Measurements from ENCODE around the gene INVS. TPM values are rescaled to one million over a fixed set of nuclear protein-coding genes. Genes with fewer than 3 reads are reported as not detected.

INVS gene
- total and polyA plus RNA-seq, 2 experiments from 2014 or later, result 4.1 to 8.7 TPM

GRCh38 chr9:100294341-100294740 lies 195.3 kb downstream of the INVS start:
- H3K27ac ChIP-seq (ENCODE audit: low read depth), result 0 out of 2 replicates have a peak overlapping the region, but pooled peaks have one; percentile 39
- H3K36me3 Mint-ChIP-seq (ENCODE audit: low read depth), result peaks cover 73% of the 10 kb centered on the region
- H2AFZ ChIP-seq, result no peak overlapping the region
- H3K4me1 ChIP-seq (ENCODE audit: insufficient read depth), result no peaks in the 10 kb centered on the region
- H3K4me3 Mint-ChIP-seq, result no peak overlapping the region
- TF ChIP-seq NANOG (IDR thresholded peaks at IDR 0.05; ENCODE audit: borderline replicate concordance) (no peak), CTCF (conservative IDR thresholded peaks at IDR 0.05; ENCODE audit: low read depth in 2 of 2) (no peak), ZNF114 (CRISPR knock-in tag; IDR thresholded peaks at IDR 0.05) (no peak), ZNF462 (CRISPR knock-in tag; IDR thresholded peaks at IDR 0.05) (no peak), REST (IDR thresholded peaks at IDR 0.05; ENCODE audit: unreplicated experiment) (no peak), STAT1 (IDR thresholded peaks at IDR 0.05; ENCODE audit: unreplicated experiment) (no peak), CREB1 (CRISPR knock-in tag; IDR thresholded peaks at IDR 0.05; ENCODE audit: low read depth) (no peak), EZH2phosphoT487 (IDR thresholded peaks at IDR 0.05; ENCODE audit: unreplicated experiment) (no peak), POLR2AphosphoS5 (IDR thresholded peaks at IDR 0.05; ENCODE audit: low read depth) (no peak), JUNB (IDR thresholded peaks at IDR 0.05; ENCODE audit: unreplicated experiment) (no peak), ZNF331 (CRISPR knock-in tag; IDR thresholded peaks at IDR 0.05; ENCODE audit: low read depth) (no peak), ETS1 (IDR thresholded peaks at IDR 0.05) (no peak)
- peaks cover 4% of the 10 kb centered on the region; the same call in 1 of the 2 replicates for H3K9me2 ChIP-seq (ENCODE audit: insufficient read depth)
- H3K4me3 ChIP-seq, result no peak overlapping the region
- H4K20me1 ChIP-seq (replicated peaks; ENCODE audit: insufficient read depth), result peaks cover 25% of the 10 kb centered on the region
- no peak for DNase-seq (ENCODE audit: low spot score)
- peaks cover 16% of the 10 kb centered on the region for H3K79me2 ChIP-seq (replicated peaks; ENCODE audit: insufficient read depth)
- H3K9me3 Mint-ChIP-seq, result peaks cover under 1% of the 10 kb centered on the region; the same call in 2 of the 3 replicates
- H3K36me3 ChIP-seq (ENCODE audit: insufficient read depth), result peaks cover 19% of the 10 kb centered on the region
- no peaks in the 10 kb centered on the region; the same call in 2 of the 3 replicates for H3K4me1 Mint-ChIP-seq
- ATAC-seq, result no peak
- H3K27me3 ChIP-seq (ENCODE audit: insufficient read depth), result no peaks in the 10 kb centered on the region
- no peak overlapping the region for H3K4me2 ChIP-seq
- H3K27ac Mint-ChIP-seq, result no peak overlapping the region
- peaks cover 2% of the 10 kb centered on the region for H3K27me3 Mint-ChIP-seq (ENCODE audit: insufficient read depth, low read depth, poor library complexity)
- H3F3A ChIP-seq (replicated peaks; ENCODE audit: low read depth), result 0 out of 2 replicates have a peak, but pooled peaks cover 4% of the 10 kb centered on the region

Data from GM23338 (cell line).